GM21576 (cell line): ENCODE data around the gene WDR43.
A peak's percentile ranks its signal among the peaks of the same experiment; 100 is the strongest.

ENCODE experiments used
- ATAC-seq: cut with Tn5 transposase; IDR thresholded peaks from one replicate; pipeline ENCODE4 v1.9.1; 2021; ENCODE audit warnings: mild to moderate bottlenecking, moderate library complexity; ENCODE audit not compliant: unreplicated experiment

The WDR43 gene, protein sequence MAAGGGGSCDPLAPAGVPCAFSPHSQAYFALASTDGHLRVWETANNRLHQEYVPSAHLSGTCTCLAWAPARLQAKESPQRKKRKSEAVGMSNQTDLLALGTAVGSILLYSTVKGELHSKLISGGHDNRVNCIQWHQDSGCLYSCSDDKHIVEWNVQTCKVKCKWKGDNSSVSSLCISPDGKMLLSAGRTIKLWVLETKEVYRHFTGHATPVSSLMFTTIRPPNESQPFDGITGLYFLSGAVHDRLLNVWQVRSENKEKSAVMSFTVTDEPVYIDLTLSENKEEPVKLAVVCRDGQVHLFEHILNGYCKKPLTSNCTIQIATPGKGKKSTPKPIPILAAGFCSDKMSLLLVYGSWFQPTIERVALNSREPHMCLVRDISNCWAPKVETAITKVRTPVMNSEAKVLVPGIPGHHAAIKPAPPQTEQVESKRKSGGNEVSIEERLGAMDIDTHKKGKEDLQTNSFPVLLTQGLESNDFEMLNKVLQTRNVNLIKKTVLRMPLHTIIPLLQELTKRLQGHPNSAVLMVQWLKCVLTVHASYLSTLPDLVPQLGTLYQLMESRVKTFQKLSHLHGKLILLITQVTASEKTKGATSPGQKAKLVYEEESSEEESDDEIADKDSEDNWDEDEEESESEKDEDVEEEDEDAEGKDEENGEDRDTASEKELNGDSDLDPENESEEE

GRCh38 chr2:28894470-28895188, at the start of gene WDR43:
Gene WDR43, plus strand, starts transcription at chr2:28894667. Its CDS starts 32 bp downstream, at chr2:28894699.
- ATAC-seq: peak; percentile 82

DNA sequence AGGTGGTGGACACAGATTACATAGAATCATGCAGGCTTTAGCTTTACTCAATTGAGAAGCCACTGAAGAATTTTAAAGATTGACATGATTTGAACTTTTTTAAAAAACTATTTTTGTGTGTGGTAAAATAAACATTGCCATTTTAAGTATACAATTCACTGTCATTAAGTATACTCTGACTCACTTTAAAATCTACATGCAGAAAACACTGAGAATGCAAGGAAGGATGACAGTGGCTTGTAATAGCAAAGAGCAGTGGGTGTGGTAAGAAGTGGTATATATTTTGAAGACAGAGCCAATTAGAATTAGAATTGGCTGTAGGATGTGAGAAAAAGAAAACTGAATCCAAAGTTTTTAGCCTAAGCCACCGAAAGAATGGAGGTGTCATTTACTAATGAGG, 39.3 kb upstream of the WDR43 start:
- no peak for ATAC-seq

GRCh38 chr2:28855977-28856376, 38.5 kb upstream of the WDR43 start:
- ATAC-seq: no peak

DNA sequence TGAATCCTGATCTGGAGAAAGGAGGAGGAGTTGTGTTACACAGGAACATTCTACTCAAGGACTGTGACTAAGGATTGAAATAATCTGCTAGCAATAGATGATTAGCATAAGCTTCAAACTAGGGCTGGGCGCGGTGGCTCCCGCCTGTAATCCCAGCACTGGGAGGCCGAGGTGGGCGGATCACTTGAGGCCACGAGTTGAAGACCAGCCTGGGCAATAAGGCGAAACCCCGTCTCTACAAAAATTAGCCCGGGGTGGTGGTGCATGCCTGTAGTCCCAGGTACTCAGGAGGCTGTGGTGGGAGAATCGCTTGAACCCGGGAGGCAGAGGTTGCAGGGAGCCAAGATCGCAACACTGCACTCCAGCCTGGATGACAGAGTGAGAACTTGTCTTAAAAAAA, 25.9 kb upstream of the WDR43 start:
- ATAC-seq: no peak

- peak; percentile 24 for ATAC-seq
Measured at GRCh38 chr2:28869494-28870145, 24.8 kb upstream of the WDR43 start.

DNA sequence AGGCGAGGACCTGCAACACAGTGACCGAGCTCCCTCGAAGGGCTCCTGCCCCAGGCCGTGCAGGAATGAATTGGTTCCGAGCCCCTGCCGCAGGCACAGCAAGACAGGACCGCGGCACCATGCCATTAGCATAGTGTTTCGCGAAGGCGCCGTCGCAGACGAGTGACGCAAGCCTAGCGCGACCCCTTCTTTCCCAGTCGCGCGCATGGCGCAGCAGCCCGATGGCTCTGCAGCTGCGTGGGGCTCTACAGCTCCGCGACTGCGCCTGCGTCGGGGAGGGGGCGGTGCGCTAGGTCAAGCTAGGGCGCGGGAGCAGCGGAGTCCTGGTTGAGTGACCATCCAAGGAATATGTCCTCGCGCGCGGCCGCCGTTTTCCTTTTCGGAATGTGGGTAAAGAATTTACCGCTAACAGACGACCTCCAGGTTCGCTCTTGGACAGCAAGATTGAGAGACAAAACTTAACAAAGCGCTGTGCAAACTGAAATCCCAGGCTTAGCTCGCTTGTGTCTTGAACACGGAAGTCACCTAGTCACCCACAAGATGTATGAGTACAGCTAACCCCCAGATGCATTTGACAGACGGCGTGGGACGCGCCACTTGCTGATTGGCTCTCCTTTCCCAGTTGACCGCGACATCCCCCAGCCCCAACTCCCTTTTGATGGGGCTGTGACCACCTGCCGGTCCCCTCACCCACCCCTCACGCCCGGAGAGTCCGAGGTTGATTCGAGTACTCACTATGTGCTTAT, 24.1 kb upstream of the WDR43 start, which contains the start of gene TRMT61B:
TSS of gene TRMT61B (minus strand) at position 164 of the 746 bp plus-strand sequence. CDS start at position 132, 32 bp downstream.
- ATAC-seq: peak; percentile 93

GRCh38 chr2:28871620-28872019, 22.8 kb upstream of the WDR43 start:
- ATAC-seq: no peak

- ATAC-seq: no peak
Measured at GRCh38 chr2:28880193-28880592, 14.3 kb upstream of the WDR43 start.

GRCh38 chr2:28893488-28893887, 979 bp upstream of the WDR43 start:
- no peak for ATAC-seq

DNA sequence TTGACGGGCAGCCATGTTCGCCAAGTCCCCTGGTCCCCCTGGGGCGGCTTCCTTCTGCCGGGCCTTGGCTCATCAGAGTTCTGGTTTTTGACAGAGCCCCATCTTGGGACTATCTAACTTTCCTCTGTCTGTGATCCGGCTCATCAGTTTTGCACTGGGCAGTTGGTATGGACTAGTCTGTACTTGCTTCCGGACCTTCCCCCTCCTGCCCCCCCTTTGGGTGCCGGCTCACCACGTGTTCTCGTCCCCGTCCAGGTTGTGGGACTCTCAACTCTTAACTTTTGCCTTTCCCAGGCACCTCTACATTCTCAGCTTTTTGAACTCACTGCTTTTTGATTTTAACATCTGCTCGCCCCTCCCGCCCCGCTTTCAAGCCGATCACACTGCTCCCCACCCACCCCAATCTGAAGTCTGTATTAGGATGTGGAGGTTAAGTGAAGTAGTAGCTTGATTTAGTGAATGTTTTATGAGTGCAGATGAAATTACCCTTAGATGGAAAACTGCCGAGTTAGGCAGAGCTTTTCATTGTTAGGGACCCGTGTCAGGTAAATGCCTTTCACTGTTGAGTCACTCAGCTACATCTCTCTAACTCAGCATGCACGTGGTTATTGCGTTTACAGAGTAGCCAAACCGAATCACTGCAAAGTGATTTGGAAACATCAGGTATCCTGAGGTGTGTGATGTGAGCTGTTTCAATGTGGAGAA, 874 bp downstream of the WDR43 start:
- ATAC-seq: peak; percentile 19

- ATAC-seq: no peak
Measured at GRCh38 chr2:28896906-28897305, 2.4 kb downstream of the WDR43 start.

GRCh38 chr2:28898048-28898447, 3.6 kb downstream of the WDR43 start:
- ATAC-seq: no peak

DNA sequence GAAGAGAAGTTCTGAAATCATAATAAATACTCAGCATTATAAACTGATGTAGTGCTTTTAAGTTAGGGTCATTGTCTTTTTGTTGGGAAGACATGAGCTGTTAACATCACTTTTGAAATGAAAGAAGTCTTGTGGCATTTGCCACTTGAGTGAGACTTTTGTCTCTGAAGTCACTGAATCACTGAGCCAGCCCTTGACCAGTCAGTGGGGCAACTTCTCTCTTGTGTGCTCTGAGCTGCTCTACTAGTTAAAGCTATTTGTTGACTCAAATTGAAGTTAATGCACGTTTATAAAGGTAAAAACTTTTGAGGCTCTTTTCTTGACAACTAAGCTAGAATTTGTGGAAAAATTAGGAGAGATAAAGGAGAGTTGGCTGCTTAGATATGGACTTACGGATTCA, 6.7 kb downstream of the WDR43 start:
- no peak for ATAC-seq

- ATAC-seq: no peak
Measured at GRCh38 chr2:28901841-28902240, 7.4 kb downstream of the WDR43 start.

- ATAC-seq: no peak
Measured at GRCh38 chr2:28902584-28902983, 8.1 kb downstream of the WDR43 start.

DNA sequence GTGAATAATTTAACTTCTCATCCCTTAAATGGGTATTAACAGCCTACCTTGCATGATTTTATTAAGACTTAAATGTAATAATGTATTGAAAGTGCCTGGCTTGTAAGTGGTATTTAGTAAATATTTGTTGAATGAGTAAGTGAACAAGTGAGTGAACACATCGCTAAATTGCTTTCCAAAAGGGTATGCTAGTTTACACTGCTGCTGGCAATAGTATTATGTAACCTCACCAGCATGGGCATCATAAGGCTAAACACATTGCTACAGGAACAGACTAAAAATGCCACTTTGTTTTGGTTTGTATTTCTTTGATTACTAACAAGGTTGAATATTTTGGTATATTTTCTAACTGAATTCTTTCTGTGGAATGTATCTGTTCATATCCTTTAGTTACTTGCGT, 9.8 kb downstream of the WDR43 start:
- ATAC-seq: no peak

GRCh38 chr2:28904802-28905457, 10.5 kb downstream of the WDR43 start:
- no peak for ATAC-seq

GRCh38 chr2:28905533-28905932, 11.1 kb downstream of the WDR43 start:
- ATAC-seq: no peak

DNA sequence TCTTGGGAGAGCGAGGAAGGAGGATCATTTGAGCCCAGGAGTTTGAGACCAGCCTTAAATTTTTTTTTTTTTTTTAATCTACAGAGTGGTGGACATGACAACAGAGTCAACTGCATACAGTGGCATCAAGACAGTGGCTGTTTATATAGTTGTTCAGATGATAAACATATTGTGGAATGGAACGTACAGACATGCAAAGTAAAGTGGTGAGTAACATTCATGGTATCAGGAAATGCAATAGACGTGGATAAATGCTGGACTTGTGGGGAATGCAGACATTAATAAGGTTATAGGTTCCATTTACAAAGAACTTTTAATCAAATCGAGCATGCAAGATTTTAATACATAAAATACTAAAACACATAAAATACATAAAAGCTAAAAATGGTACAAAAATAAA, 11.9 kb downstream of the WDR43 start:
- no peak for ATAC-seq
